ENCODE data around the gene SLC22A14. TPM values are rescaled to one million over a fixed set of nuclear protein-coding genes. Genes with fewer than 3 reads are reported as not detected.

The SLC22A14 gene
- total RNA-seq, 1 experiment from 2014 or later: 0.13 TPM

DNA sequence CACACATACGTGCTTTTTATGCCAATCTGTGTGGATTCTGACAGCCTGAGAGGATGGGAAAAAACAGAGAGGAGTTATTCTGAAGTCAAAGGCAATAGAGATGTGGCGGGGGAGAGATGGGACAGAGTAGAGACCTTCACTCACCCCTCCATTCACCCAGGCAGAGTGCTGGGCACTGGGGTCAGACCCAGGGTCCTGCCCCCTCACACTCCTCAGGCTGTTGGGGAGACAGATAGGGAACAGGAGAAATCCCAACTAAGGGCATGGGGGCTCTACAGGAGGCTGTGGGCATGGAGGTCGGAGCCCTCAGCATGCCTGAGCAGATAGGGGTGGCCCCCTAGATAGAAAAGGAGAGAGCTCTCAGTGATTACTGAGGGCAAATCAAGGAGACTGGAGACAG, 30.3 kb downstream of the SLC22A14 start:
- intact Hi-C loops (cut with micrococcal nuclease; ENCODE audit: unreplicated experiment): no loop called here
- H3K9me3 ChIP-seq (ENCODE audit: control insufficient read depth, insufficient read depth, low read depth, low read length): no peaks in the 10 kb centered on the region
- no peaks in the 10 kb centered on the region for H3K27me3 ChIP-seq (ENCODE audit: control insufficient read depth, insufficient read depth, low read length)
- H3K4me1 ChIP-seq (ENCODE audit: control insufficient read depth, insufficient read depth, low read length): no peaks in the 10 kb centered on the region
- ATAC-seq: no peak
- no peak overlapping the region for H3K4me3 ChIP-seq (ENCODE audit: low read depth in 2 of 2, low read length in 2 of 2)
- no peak for DNase-seq (ENCODE audit: low read depth, low spot score)
- in situ Hi-C loops (cut with HindIII; ENCODE audit: low pct_unique_long_range_greater_than_20kb, low sequenced_read_pairs): no loop called here
- BruUV-seq (replicated peaks): no TSS peak
- H3K27ac ChIP-seq (ENCODE audit: low read length): no peak overlapping the region
- no peaks in the 10 kb centered on the region for H3K36me3 ChIP-seq (ENCODE audit: control insufficient read depth, insufficient read depth, low read length)
- ChIA-PET POLR2A (no interaction called here), CTCF (no interaction called here)
- TF ChIP-seq, protein P1, sequence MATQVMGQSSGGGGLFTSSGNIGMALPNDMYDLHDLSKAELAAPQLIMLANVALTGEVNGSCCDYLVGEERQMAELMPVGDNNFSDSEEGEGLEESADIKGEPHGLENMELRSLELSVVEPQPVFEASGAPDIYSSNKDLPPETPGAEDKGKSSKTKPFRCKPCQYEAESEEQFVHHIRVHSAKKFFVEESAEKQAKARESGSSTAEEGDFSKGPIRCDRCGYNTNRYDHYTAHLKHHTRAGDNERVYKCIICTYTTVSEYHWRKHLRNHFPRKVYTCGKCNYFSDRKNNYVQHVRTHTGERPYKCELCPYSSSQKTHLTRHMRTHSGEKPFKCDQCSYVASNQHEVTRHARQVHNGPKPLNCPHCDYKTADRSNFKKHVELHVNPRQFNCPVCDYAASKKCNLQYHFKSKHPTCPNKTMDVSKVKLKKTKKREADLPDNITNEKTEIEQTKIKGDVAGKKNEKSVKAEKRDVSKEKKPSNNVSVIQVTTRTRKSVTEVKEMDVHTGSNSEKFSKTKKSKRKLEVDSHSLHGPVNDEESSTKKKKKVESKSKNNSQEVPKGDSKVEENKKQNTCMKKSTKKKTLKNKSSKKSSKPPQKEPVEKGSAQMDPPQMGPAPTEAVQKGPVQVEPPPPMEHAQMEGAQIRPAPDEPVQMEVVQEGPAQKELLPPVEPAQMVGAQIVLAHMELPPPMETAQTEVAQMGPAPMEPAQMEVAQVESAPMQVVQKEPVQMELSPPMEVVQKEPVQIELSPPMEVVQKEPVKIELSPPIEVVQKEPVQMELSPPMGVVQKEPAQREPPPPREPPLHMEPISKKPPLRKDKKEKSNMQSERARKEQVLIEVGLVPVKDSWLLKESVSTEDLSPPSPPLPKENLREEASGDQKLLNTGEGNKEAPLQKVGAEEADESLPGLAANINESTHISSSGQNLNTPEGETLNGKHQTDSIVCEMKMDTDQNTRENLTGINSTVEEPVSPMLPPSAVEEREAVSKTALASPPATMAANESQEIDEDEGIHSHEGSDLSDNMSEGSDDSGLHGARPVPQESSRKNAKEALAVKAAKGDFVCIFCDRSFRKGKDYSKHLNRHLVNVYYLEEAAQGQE (IDR thresholded peaks at IDR 0.05; ENCODE audit: insufficient read depth in 1 of 2, low read depth in 2 of 2, low read length in 1 of 2): no peak
- no peak for TF ChIP-seq SIN3A (IDR thresholded peaks at IDR 0.05; ENCODE audit: borderline replicate concordance, insufficient read depth, low read depth, low read length)
- TF ChIP-seq POLR2AphosphoS5 (IDR thresholded peaks at IDR 0.05; ENCODE audit: low read depth, low read length): no peak
- no peak for TF ChIP-seq CTCF (IDR thresholded peaks at IDR 0.05)
- no peak for TF ChIP-seq TCF7L2 (IDR thresholded peaks at IDR 0.05; ENCODE audit: low read depth, low read length)

DNA sequence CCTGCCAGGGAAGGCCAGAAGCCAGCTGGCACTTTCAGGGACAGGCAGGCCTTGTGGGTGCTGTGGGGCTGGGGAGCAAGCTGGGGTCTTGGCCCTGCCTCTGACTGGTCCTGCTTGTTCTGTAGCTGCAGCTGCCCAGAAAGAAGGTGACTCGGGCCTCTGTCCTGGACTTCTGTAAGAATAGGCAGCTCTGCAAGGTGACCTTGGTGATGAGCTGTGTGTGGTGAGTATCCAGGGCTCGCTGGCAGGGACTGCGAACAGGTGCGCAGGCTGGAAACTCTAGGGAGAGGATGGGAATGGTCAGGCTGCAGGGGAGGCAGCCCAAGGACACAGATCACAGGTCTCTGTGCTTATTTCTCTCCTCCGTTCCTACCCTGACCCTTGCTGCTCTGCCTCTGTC, 31.2 kb downstream of the SLC22A14 start:
- H3K36me3 ChIP-seq (ENCODE audit: control insufficient read depth, insufficient read depth, low read length): no peaks in the 10 kb centered on the region
- no peak for TF ChIP-seq POLR2AphosphoS5 (IDR thresholded peaks at IDR 0.05; ENCODE audit: low read depth, low read length)
- H3K27ac ChIP-seq (ENCODE audit: low read length): no peak overlapping the region
- H3K9me3 ChIP-seq (ENCODE audit: control insufficient read depth, insufficient read depth, low read depth, low read length): no peaks in the 10 kb centered on the region
- ChIA-PET CTCF (interaction anchor here (0.7 kb wide), 1 partner anchor 15 kb away, joined by 4 read pairs; no protein-coding TSS in a partner anchor), POLR2A (no interaction called here)
- no peaks in the 10 kb centered on the region for H3K27me3 ChIP-seq (ENCODE audit: control insufficient read depth, insufficient read depth, low read length)
- no peaks in the 10 kb centered on the region for H3K4me1 ChIP-seq (ENCODE audit: control insufficient read depth, insufficient read depth, low read length)
- BruUV-seq (replicated peaks): no TSS peak
- no peak for DNase-seq (ENCODE audit: low read depth, low spot score)
- intact Hi-C loops (cut with micrococcal nuclease; ENCODE audit: unreplicated experiment): no loop called here
- no peak for ATAC-seq
- no peak overlapping the region for H3K4me3 ChIP-seq (ENCODE audit: low read depth in 2 of 2, low read length in 2 of 2)
- in situ Hi-C loops (cut with HindIII; ENCODE audit: low pct_unique_long_range_greater_than_20kb, low sequenced_read_pairs): no loop called here

DNA sequence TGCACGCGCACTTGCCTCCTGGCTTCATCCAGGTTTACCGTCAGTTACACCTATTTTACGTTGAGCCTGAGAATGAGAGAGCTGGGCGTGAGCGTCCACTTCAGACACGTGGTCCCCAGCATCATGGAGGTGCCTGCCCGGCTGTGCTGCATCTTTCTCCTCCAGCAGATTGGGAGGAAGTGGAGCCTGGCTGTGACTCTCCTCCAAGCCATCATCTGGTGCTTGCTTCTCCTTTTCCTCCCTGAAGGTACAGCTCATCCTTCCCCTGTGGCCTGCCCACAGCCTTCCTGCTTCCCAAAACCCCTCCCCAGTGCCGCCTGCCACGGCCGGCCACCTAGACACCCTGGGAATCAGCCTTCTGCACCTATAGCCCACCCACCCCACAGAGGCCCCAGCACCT, 31.6 kb downstream of the SLC22A14 start:
- ATAC-seq (no peak), DNase-seq (ENCODE audit: low read depth, low spot score) (no peak)
- no peaks in the 10 kb centered on the region for H3K27me3 ChIP-seq (ENCODE audit: control insufficient read depth, insufficient read depth, low read length)
- POLR2A ChIA-PET: no interaction called here
- no peaks in the 10 kb centered on the region for H3K9me3 ChIP-seq (ENCODE audit: control insufficient read depth, insufficient read depth, low read depth, low read length)
- H3K4me1 ChIP-seq (ENCODE audit: control insufficient read depth, insufficient read depth, low read length): no peaks in the 10 kb centered on the region
- TF ChIP-seq CTCF (IDR thresholded peaks at IDR 0.05): no peak
- TF ChIP-seq POLR2AphosphoS5 (IDR thresholded peaks at IDR 0.05; ENCODE audit: low read depth, low read length): no peak
- TF ChIP-seq SIN3A (IDR thresholded peaks at IDR 0.05; ENCODE audit: borderline replicate concordance, insufficient read depth, low read depth, low read length): no peak
- TF ChIP-seq, protein P1 (IDR thresholded peaks at IDR 0.05; ENCODE audit: insufficient read depth in 1 of 2, low read depth in 2 of 2, low read length in 1 of 2): no peak
- no peak for TF ChIP-seq TCF7L2 (IDR thresholded peaks at IDR 0.05; ENCODE audit: low read depth, low read length)
- no peak overlapping the region for H3K4me3 ChIP-seq (ENCODE audit: low read depth in 2 of 2, low read length in 2 of 2)
- in situ Hi-C loops (cut with HindIII; ENCODE audit: low pct_unique_long_range_greater_than_20kb, low sequenced_read_pairs): no loop called here
- H3K36me3 ChIP-seq (ENCODE audit: control insufficient read depth, insufficient read depth, low read length): no peaks in the 10 kb centered on the region
- no TSS peak for BruUV-seq (replicated peaks)
- intact Hi-C loops (cut with micrococcal nuclease; ENCODE audit: unreplicated experiment): no loop called here
- CTCF ChIA-PET: interaction anchor here (0.7 kb wide), 1 partner anchor 15 kb away, joined by 4 read pairs; no protein-coding TSS in a partner anchor
- no peak overlapping the region for H3K27ac ChIP-seq (ENCODE audit: low read length)

All from Panc1 (cell line).